SK-N-SH treated with all-trans-retinoic acid at 6 μM for 48 hours (cell line): ENCODE data around the gene RASA3.
"Not testable (repeated sequence)": the region's sequence is repeated elsewhere in the genome, so short reads cannot be mapped to it uniquely, and the experiment has no call there.

Experiments used
- ATAC-seq: fragments of 200-7000 bp; cut with Tn5 transposase; 3 replicates; pipeline ENCODE4 v1.9.1; 2020; ENCODE audit warnings: mild to moderate bottlenecking, moderate library complexity
- ARNTL ChIP-seq: fragments of 450-650 bp; formaldehyde crosslinking; IDR thresholded peaks from 2 replicates; pipeline ENCODE4 v1.5.0; 2020; ENCODE audit warnings: low read depth, mild to moderate bottlenecking, moderate library complexity, borderline replicate concordance
- BACH2 ChIP-seq: fragments of 250-450 bp; sonication (Bioruptor Pico); IDR thresholded peaks from 2 replicates; pipeline ENCODE4 v1.9.0; 2021; ENCODE audit warnings: mild to moderate bottlenecking, borderline replicate concordance
- CSDC2 ChIP-seq: fragments of 250-450 bp; sonication (Bioruptor Pico); IDR thresholded peaks from 2 replicates; pipeline ENCODE4 v1.5.0; 2020; ENCODE audit warnings: mild to moderate bottlenecking, moderate library complexity
- ISL1 ChIP-seq: fragments of 250-450 bp; sonication (Bioruptor Pico); IDR thresholded peaks from 2 replicates; pipeline ENCODE4 v2.1.2; 2022; ENCODE audit warnings: mild to moderate bottlenecking, moderate library complexity
- OSR1 ChIP-seq: fragments of 250-450 bp; sonication (Bioruptor Pico); IDR thresholded peaks from 2 replicates; pipeline ENCODE4 v1.8.0; 2022; ENCODE audit warnings: moderate library complexity, mild to moderate bottlenecking, inconsistent platforms
- PPARA ChIP-seq: fragments of 250-450 bp; sonication (Bioruptor Pico); IDR thresholded peaks from 2 replicates; pipeline ENCODE4 v1.5.0; 2020; ENCODE audit warnings: mild to moderate bottlenecking, borderline replicate concordance
- RARB ChIP-seq: fragments of 250-450 bp; sonication (Bioruptor Pico); IDR thresholded peaks from 2 replicates; pipeline ENCODE4 v1.8.0; 2021; ENCODE audit warnings: mild to moderate bottlenecking, moderate library complexity
- SNAI2 ChIP-seq: fragments of 250-450 bp; sonication (Bioruptor Pico); IDR thresholded peaks from 2 replicates; pipeline ENCODE4 v1.5.0; 2020; ENCODE audit warnings: mild to moderate bottlenecking, moderate library complexity
- TCF4 ChIP-seq: fragments of 250-450 bp; sonication (Bioruptor Pico); IDR thresholded peaks from 2 replicates; pipeline ENCODE4 v1.8.0; 2021; ENCODE audit warnings: mild to moderate bottlenecking, moderate library complexity, borderline replicate concordance
- TOX ChIP-seq: fragments of 250-450 bp; sonication (Bioruptor Pico); IDR thresholded peaks from 2 replicates; pipeline ENCODE4 v1.8.0; 2021; ENCODE audit warnings: mild to moderate bottlenecking, moderate library complexity, borderline replicate concordance
- ZC3H10 ChIP-seq: fragments of 250-450 bp; sonication (Bioruptor Pico); IDR thresholded peaks from 2 replicates; pipeline ENCODE4 v1.5.1; 2021; ENCODE audit warnings: mild to moderate bottlenecking, moderate library complexity
- ZNF565 ChIP-seq: fragments of 450-650 bp; formaldehyde crosslinking; conservative IDR thresholded peaks from 2 replicates; pipeline ENCODE4 v1.5.0; 2020; ENCODE audit warnings: low read depth, mild to moderate bottlenecking, moderate library complexity
- ZNF8 ChIP-seq: fragments of 450-650 bp; formaldehyde crosslinking; IDR thresholded peaks from 2 replicates; pipeline ENCODE4 v1.5.0; 2020; ENCODE audit warnings: mild to moderate bottlenecking, moderate library complexity
- TF ChIP-seq, protein P1 (sequence below): fragments of 250-450 bp; sonication (Bioruptor Pico); IDR thresholded peaks from 2 replicates; pipeline ENCODE4 v1.5.1; 2021; ENCODE audit warnings: mild to moderate bottlenecking, moderate library complexity
- TF ChIP-seq, protein P2 (sequence below): fragments of 250-450 bp; sonication (Bioruptor Pico); IDR thresholded peaks from 2 replicates; pipeline ENCODE4 v1.5.0; 2020; ENCODE audit warnings: mild to moderate bottlenecking, moderate library complexity
- TF ChIP-seq, protein P3 (sequence below): fragments of 250-450 bp; sonication (Bioruptor Pico); IDR thresholded peaks from 2 replicates; pipeline ENCODE4 v1.8.0; 2020; ENCODE audit warnings: mild to moderate bottlenecking, moderate library complexity, borderline replicate concordance
- TF ChIP-seq, protein P4 (sequence below): fragments of 250-450 bp; sonication (Bioruptor Pico); IDR thresholded peaks from 2 replicates; pipeline ENCODE4 v1.5.1; 2020; ENCODE audit warnings: low read depth, mild to moderate bottlenecking, moderate library complexity

The RASA3 gene

DNA sequence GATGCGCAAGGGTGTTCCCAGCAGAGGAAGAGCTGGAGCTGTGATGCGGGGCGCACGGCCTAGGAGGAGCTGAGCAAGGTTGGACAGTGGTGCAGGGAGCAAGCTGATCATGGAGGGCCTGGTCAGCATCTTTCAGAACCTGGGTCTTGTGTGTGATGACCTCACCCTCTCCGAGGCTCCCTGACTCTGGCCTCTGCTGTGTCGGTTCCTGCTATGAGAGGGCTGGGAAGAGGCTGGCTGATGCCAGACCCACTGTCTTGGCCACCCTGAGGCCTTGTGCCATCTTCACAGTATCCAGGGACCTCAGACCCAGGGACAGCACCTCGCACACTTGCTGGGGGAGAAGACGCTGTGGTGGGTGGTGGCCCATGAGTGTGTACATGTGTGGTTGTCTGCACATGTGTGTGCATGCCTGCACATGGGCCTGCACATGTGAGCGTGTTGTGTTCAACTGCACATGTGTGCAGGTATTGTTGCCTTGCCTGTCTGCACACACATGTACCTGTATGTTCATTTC, 142.0 kb downstream of the RASA3 start:
- ATAC-seq: no peak
- TF ChIP-seq PPARA (CRISPR knock-in tag): no peak
- TF ChIP-seq, protein P1, sequence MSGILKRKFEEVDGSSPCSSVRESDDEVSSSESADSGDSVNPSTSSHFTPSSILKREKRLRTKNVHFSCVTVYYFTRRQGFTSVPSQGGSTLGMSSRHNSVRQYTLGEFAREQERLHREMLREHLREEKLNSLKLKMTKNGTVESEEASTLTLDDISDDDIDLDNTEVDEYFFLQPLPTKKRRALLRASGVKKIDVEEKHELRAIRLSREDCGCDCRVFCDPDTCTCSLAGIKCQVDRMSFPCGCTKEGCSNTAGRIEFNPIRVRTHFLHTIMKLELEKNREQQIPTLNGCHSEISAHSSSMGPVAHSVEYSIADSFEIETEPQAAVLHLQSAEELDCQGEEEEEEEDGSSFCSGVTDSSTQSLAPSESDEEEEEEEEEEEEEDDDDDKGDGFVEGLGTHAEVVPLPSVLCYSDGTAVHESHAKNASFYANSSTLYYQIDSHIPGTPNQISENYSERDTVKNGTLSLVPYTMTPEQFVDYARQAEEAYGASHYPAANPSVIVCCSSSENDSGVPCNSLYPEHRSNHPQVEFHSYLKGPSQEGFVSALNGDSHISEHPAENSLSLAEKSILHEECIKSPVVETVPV (CRISPR knock-in tag): no peak
- TF ChIP-seq, protein P2, sequence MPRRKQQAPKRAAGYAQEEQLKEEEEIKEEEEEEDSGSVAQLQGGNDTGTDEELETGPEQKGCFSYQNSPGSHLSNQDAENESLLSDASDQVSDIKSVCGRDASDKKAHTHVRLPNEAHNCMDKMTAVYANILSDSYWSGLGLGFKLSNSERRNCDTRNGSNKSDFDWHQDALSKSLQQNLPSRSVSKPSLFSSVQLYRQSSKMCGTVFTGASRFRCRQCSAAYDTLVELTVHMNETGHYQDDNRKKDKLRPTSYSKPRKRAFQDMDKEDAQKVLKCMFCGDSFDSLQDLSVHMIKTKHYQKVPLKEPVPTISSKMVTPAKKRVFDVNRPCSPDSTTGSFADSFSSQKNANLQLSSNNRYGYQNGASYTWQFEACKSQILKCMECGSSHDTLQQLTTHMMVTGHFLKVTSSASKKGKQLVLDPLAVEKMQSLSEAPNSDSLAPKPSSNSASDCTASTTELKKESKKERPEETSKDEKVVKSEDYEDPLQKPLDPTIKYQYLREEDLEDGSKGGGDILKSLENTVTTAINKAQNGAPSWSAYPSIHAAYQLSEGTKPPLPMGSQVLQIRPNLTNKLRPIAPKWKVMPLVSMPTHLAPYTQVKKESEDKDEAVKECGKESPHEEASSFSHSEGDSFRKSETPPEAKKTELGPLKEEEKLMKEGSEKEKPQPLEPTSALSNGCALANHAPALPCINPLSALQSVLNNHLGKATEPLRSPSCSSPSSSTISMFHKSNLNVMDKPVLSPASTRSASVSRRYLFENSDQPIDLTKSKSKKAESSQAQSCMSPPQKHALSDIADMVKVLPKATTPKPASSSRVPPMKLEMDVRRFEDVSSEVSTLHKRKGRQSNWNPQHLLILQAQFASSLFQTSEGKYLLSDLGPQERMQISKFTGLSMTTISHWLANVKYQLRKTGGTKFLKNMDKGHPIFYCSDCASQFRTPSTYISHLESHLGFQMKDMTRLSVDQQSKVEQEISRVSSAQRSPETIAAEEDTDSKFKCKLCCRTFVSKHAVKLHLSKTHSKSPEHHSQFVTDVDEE (CRISPR knock-in tag): no peak

DNA sequence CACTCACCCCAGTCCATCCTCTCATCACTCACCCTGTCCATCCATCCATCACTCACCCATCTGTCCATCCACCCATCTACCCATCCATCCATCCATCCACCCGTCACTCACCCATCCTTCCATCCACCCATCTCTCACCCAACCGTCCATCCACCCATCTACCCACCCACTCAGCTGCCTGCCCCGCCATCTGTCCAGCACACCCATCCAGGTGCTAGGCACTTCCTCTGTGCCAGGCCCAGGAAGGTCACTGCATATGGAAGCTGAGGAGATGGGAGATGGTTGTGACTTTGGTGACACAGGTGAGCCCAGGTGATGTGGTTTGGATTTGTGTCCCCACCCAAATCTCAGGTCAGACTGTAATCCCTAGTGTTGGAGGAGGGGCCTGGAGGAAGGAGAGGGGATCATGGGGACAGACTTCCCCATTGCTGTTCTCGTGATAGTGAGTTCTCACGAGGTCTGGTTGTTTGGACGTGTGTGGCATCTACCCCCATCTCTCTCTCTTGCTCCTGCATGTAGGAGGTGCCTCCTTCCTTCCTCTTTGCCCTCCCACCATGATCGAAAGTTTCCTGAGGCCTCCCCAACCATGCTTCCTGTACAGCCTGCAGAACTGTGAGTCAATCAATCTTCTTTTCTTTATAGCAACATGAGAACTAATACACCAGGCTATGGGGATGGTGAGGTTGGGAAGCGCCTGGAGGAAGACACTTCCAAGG, 142.7 kb downstream of the RASA3 start:
- ATAC-seq: no peak
- TF ChIP-seq ISL1 (CRISPR knock-in tag) (no peak), RARB (CRISPR knock-in tag) (no peak), CSDC2 (CRISPR knock-in tag) (no peak), TOX (no peak), TCF4 (CRISPR knock-in tag) (no peak), BACH2 (CRISPR knock-in tag) (no peak)
- TF ChIP-seq, all 23 proteins: peak for 0

DNA sequence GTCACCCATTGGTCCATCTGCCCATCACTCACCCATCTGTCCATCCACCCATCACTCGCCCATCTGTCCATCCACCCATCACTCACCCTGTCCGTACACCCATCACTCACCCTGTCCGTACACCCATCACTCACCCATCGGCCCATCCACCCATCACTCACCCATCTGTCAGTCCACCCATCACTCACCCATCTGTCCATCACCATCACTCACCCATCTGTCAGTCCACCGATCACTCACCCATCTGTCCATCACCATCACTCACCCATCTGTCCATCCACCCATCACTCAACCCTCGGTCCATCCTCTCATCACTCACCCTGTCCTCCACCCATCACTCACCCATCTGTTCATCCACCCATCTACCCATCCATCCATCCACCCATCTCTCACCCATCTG, 143.6 kb downstream of the RASA3 start:
- ATAC-seq: not testable (repeated sequence)

DNA sequence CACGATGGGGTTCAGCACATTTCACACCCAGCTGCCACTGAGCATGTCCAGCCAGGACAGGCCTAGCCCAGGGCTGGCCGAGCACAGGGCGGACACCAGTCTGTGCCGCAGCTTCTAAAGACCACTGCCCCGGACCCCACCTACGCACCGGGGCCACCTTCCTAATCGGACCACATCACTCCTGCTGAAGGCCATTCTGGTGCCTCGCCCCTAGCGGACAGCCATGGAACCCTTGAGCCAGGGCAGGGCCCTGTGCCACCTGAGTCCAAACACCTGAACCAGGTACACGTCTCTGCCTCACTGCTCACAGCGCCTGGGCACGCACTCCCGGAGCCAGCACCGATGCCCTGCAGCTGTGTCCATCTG, 150.1 kb downstream of the RASA3 start:
- ATAC-seq: no peak
- no peak for TF ChIP-seq BACH2 (CRISPR knock-in tag)
- TF ChIP-seq ZNF8 (CRISPR knock-in tag): no peak
- TF ChIP-seq RARB (CRISPR knock-in tag): no peak
- TF ChIP-seq, protein P2 (CRISPR knock-in tag): no peak
- TF ChIP-seq, protein P3, sequence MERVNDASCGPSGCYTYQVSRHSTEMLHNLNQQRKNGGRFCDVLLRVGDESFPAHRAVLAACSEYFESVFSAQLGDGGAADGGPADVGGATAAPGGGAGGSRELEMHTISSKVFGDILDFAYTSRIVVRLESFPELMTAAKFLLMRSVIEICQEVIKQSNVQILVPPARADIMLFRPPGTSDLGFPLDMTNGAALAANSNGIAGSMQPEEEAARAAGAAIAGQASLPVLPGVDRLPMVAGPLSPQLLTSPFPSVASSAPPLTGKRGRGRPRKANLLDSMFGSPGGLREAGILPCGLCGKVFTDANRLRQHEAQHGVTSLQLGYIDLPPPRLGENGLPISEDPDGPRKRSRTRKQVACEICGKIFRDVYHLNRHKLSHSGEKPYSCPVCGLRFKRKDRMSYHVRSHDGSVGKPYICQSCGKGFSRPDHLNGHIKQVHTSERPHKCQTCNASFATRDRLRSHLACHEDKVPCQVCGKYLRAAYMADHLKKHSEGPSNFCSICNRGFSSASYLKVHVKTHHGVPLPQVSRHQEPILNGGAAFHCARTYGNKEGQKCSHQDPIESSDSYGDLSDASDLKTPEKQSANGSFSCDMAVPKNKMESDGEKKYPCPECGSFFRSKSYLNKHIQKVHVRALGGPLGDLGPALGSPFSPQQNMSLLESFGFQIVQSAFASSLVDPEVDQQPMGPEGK (CRISPR knock-in tag): no peak
- TF ChIP-seq OSR1 (CRISPR knock-in tag): no peak
- no peak for TF ChIP-seq ZNF565 (CRISPR knock-in tag)
- TF ChIP-seq ISL1 (CRISPR knock-in tag): no peak
- no peak for TF ChIP-seq TOX
- TF ChIP-seq ARNTL: no peak
- no peak for TF ChIP-seq CSDC2 (CRISPR knock-in tag)
- TF ChIP-seq ZC3H10 (CRISPR knock-in tag): no peak
- TF ChIP-seq, protein P4, sequence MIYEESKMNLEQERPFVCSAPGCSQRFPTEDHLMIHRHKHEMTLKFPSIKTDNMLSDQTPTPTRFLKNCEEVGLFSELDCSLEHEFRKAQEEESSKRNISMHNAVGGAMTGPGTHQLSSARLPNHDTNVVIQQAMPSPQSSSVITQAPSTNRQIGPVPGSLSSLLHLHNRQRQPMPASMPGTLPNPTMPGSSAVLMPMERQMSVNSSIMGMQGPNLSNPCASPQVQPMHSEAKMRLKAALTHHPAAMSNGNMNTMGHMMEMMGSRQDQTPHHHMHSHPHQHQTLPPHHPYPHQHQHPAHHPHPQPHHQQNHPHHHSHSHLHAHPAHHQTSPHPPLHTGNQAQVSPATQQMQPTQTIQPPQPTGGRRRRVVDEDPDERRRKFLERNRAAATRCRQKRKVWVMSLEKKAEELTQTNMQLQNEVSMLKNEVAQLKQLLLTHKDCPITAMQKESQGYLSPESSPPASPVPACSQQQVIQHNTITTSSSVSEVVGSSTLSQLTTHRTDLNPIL (CRISPR knock-in tag): no peak
- TF ChIP-seq, protein P1 (CRISPR knock-in tag): no peak
- TF ChIP-seq PPARA (CRISPR knock-in tag): no peak
- no peak for TF ChIP-seq SNAI2
